ENCODE data around the gene UBE3B.

DNA sequence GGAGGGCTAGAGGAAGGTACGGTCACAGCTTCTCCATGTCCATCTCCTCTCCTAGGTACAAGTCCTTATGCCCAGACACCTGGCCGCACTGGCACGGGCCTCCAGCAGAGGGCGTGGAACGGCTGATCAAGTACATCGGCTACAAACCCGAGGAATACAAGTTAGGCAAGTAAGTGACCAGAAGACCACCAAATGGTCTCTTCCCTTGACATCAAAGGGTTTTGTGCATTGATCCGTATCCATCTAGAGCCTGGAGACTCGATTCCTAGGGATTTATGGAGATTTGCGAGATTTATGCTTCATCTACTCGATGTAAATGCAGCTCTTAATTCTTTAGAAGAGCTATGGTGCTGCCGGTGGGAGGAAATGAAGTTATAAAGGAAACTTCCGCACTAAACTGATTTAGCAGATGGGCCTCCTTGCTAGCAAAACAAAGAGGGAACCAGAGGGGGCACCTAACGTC, 44.6 kb upstream of the UBE3B start:
- no peak for TF ChIP-seq YY1 (IDR thresholded peaks at IDR 0.05; ENCODE audit: insufficient read depth, insufficient read length)
- no peak for TF ChIP-seq ZNF274 (IDR thresholded peaks at IDR 0.05; ENCODE audit: low read depth, low read length)
- TF ChIP-seq SUZ12 (IDR thresholded peaks at IDR 0.05; ENCODE audit: extremely low read depth, insufficient read depth, insufficient read length), result no peak

Measured in NT2/D1 (cell line).